BJ (cell line): ENCODE results near the gene ANXA3. TPM values are rescaled to one million over a fixed set of nuclear protein-coding genes. Genes with fewer than 3 reads are reported as not detected.

Source experiments
- CTCF ChIA-PET: fragments of 350-600 bp; formaldehyde crosslinking; extraction: SDS; loops from one replicate; lab custom pipeline; 2021; ENCODE audit warnings: antibody characterized with exemption, inconsistent platforms; lab: Yijun Ruan, JAX
- POLR2A ChIA-PET: fragments of 300-600 bp; sonication (Branson Sonifier 250); formaldehyde crosslinking; extraction: SDS; loops from one replicate; lab custom pipeline; 2021; ENCODE audit warnings: antibody characterized with exemption; lab: Charles Lee
- DNase-seq: peaks from one replicate; pipeline ENCODE4 v3.0.0-alpha.2; 2011; ENCODE audit warnings: low read depth
- H3K27me3 ChIP-seq: 2 replicates; pipeline ENCODE4 v1.6.0; 2011; ENCODE audit warnings: low read length; ENCODE audit not compliant: control insufficient read depth, insufficient read depth
- H3K36me3 ChIP-seq: 2 replicates; pipeline ENCODE4 v1.5.1; 2011; ENCODE audit warnings: low read length; ENCODE audit not compliant: control insufficient read depth, insufficient read depth
- H3K4me3 ChIP-seq: 2 replicates; pipeline ENCODE4 v1.5.1; 2011; ENCODE audit warnings: low read depth, mild to moderate bottlenecking, control low read depth, low read length
- CTCF ChIP-seq: IDR thresholded peaks from 2 replicates; pipeline ENCODE4 v1.5.1; 2011; ENCODE audit warnings: low read depth, mild to moderate bottlenecking, control low read depth, inconsistent platforms, low read length, moderate library complexity; ENCODE audit not compliant: insufficient read depth
- polyA plus RNA-seq: library from polyadenylated mRNA; depleted of rRNA; stranded (reverse); fragments of >200 nt; gene quantifications from 2 replicates; pipeline ENCODE4 v1.2.3, GENCODE V29; 2011

The ANXA3 gene
- polyA plus RNA-seq, 1 experiment, result 8.2 TPM

DNA sequence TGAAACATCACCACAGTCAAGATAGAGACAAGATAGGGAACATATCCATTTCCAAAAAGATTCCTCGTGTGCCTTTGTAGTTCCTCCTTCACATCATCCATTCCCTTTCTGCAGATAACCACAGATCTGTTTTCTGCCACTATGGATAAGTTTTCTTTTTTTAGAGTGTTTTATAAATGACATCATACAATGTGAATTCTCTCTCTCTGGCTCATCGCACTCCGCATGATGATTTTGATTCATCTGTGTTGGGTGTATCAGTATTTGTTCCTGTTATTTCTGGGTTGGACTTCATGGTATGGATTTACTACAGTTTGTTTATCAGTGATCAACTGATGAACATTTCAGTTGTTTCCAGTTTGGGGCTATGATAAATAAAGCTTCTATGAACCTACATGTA lies 23.2 kb upstream of the ANXA3 start:
- ChIA-PET CTCF (interaction anchor here (1.0 to 1.6 kb wide), 2 partner anchors 12 to 569 kb away, joined by 3 to 5 read pairs; no protein-coding TSS in a partner anchor), POLR2A (no interaction called here)
- DNase-seq, result no peak
- Histone ChIP-seq H3K4me3 (no peak overlapping the region), H3K27me3 (no peaks in the 10 kb centered on the region), H3K36me3 (no peaks in the 10 kb centered on the region)
- TF ChIP-seq CTCF, result no peak

DNA sequence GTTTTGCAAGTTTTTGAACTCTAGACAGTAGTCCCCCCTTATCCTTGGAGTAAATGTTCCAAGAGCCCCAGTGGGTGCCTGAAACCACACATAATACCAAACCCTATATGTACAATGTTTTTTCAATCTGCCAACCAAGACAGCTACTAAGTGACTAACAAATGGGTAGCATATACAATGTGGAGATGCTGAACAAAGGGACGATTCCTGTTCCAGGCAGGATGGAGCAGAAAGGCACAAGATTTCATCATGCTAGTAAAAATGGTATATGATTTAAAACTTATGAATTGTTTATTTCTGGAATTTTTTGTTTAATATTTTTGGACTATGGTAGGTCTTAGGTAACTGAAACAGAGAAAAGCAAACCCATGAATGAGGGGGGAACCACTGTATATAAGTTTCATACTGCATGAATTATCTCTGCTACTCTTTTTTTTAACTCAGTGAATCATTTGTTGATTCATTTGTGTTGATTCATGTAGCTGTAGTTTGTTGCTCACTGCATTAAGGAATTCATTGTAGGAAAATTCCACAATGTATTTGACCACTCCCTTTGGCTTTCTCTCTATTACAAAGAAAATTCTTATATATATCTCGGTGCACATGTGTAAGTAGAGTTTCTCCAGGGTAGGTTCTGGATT lies 21.9 kb upstream of the ANXA3 start:
- POLR2A ChIA-PET, result no interaction called here
- H3K27me3 ChIP-seq, result no peaks in the 10 kb centered on the region
- no peak for TF ChIP-seq CTCF
- peak; percentile 26 for DNase-seq
- no peak overlapping the region for H3K4me3 ChIP-seq
- no peaks in the 10 kb centered on the region for H3K36me3 ChIP-seq
- CTCF ChIA-PET, result interaction anchor here (1.4 to 1.6 kb wide), 2 partner anchors 12 to 570 kb away, joined by 3 to 5 read pairs; no protein-coding TSS in a partner anchor

- H3K36me3 ChIP-seq, result no peaks in the 10 kb centered on the region
- H3K27me3 ChIP-seq, result no peaks in the 10 kb centered on the region
- no peak for TF ChIP-seq CTCF
- ChIA-PET POLR2A (no interaction called here), CTCF (no interaction called here)
- no peak overlapping the region for H3K4me3 ChIP-seq
- no peak for DNase-seq
Measured at GRCh38 chr4:78532046-78532445, 19.5 kb upstream of the ANXA3 start.

- Histone ChIP-seq H3K36me3 (no peaks in the 10 kb centered on the region), H3K4me3 (no peak overlapping the region), H3K27me3 (no peaks in the 10 kb centered on the region)
- POLR2A ChIA-PET, result no interaction called here
- DNase-seq, result no peak
- CTCF ChIA-PET, result interaction anchor here (1.2 kb wide), 1 partner anchor 10 kb away, joined by 3 read pairs; no protein-coding TSS in a partner anchor
- TF ChIP-seq CTCF, result no peak
Measured at GRCh38 chr4:78533854-78534253, 17.7 kb upstream of the ANXA3 start.

- DNase-seq, result no peak
- POLR2A ChIA-PET, result no interaction called here
- no peak overlapping the region for H3K4me3 ChIP-seq
- H3K27me3 ChIP-seq, result no peaks in the 10 kb centered on the region
- TF ChIP-seq CTCF, result no peak
- CTCF ChIA-PET, result interaction anchor here (1.2 kb wide), 1 partner anchor 9 kb away, joined by 3 read pairs; no protein-coding TSS in a partner anchor
- no peaks in the 10 kb centered on the region for H3K36me3 ChIP-seq
Measured at GRCh38 chr4:78534286-78534955, 17.1 kb upstream of the ANXA3 start.
